SK-N-DZ (cell line): ENCODE measurements around the gene SLC12A5.

Experiments
- DNase-seq: peaks from one replicate; pipeline ENCODE4 v3.0.0-alpha.2; 2015; ENCODE audit warnings: low spot score

SLC12A5 gene

DNA sequence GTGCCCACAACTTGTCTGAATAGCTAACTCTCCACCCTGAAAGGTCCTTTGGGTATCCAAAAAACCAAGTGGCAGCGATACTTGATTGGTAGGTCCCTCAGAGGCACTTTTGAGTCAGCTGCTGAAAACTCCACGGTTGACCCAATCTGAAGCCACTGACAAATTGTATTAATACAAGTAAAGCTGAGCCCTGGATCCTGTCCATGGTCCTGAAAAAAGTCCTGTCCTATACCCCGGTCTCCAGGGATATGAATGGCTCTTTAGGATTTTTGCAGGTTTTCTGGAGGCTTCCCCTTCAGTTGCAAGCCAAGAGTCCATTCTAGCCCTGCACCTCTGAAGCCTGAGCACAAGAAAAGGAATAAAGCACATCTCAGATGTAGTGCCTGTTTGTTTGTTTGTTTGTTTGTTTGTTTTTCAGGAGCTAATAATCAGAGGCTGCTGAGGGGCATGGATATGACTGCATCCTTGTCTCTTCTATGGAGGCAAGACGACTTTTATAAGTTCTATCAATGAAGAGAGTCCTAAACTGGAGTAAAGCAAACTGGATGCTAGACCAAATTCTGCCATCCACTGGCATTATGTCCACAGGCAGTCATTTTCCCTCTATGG is 1.7 kb upstream of the SLC12A5 start:
- DNase-seq, result no peak

DNA sequence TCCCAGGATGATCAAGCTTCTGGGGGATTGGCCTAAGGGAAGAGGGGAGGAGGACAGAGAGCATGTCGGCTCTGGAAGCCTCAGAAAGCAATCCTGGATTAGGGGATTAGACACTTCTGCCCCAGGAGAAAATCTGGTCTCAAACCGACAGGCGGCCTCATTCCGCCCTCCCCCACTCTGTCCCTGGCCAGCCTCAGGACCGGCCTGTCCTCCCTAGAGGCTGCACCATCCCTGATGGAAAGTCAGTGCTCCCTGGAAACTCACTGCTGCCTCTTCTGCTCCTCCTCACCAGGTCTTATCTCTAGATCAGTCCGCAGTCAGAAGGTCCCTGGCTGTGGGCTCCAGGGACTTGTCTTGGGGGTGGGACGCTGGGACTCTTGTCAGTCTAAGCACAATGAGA is 905 bp upstream of the SLC12A5 start:
- peak; percentile 68 for DNase-seq

DNA sequence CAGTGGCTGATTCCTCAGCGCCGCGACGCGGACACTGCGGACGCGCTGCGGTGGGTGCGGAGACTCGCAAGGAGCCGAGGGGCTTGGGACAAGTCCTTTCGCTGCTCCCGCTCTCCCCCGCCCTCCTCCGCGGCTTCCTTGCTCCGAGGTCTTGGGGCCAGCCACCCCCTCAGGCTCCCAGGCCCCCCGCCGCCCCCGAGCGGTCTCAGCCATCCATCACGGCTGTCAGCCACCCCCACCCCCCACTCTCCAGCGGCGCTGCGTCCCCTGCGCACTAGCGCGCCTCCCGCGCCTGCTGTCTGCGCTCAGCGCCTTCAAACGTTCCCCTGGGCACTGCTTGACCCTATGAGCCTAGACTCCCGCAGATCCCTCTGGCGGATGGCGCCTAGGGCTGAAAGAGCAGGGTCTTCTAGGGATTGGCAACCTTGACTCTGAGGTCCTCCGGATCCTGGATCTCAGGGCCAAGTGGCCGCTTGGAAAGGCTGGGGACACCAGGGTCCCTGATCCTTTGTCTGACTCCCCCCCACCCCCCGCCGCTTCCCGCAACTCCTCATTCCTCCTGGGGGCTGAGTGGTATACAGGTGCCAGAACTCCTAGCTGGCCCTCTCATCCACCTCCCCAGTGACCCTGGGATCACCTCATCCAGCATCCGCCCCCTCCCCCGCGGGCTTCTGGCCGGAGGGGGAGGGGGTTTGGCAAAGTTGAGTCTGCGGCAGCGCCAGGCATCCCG is 1.4 kb downstream of the SLC12A5 start:
- peak; percentile 46 for DNase-seq

DNA sequence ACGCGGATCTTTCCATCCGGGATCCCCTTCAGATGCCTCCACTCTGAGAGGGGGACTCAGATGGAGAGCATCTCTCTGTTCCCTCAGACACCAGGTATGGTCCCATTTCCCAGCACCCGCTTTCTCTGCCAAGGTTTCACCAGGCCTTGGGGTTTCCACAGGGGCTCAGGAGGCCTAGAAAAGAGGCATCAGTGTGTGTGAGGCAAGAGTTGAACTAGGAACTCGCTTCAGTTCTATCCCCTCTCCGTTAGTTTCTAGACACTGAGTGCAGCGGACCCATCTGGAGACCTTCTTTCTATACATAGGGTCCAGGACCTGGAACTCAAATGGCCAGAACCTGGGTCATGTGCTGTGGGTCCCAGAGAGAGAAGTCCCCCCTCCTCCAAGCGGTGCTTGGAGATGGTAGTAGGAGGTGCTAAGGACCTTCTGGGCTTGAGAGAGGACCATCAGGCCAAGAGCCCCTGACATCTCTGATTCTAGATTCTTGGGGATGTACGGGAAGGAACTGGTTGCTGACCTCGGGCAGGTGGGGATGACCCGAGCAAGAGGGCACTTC is 2.1 kb downstream of the SLC12A5 start:
- DNase-seq, result no peak

DNA sequence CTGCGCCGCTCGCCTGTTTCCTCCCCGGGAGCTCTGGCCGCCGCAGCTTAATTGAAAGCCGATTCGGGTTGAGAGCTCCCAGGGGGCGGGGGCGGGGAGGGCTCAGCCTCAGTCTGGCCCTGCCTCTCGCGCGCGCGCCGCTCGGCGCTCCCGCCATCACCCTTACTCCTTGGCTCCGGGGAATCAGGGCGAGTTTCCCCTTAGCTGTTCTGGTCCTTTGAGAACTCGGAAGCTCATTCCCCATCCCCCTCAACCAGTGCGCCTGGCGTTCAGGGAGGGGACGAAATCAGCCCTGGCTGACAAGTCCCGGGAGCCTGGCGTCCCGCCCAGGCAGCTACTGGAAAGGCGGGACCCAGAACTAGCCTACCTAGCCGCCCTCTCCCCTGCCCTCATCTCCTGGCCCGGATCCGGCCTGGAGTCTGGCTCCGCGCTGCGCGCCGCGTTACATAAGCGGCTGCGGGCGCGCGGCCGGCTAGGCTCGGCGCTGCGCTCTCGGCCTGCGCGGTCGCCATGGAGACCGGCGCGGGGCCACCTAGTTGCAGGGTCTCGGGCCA is 2.8 kb downstream of the SLC12A5 start:
- peak; percentile 82 for DNase-seq

GRCh38 chr20:46034039-46034438 is 5.0 kb downstream of the SLC12A5 start:
- DNase-seq, result no peak

GRCh38 chr20:46035253-46035652 is 6.2 kb downstream of the SLC12A5 start:
- no peak for DNase-seq

DNA sequence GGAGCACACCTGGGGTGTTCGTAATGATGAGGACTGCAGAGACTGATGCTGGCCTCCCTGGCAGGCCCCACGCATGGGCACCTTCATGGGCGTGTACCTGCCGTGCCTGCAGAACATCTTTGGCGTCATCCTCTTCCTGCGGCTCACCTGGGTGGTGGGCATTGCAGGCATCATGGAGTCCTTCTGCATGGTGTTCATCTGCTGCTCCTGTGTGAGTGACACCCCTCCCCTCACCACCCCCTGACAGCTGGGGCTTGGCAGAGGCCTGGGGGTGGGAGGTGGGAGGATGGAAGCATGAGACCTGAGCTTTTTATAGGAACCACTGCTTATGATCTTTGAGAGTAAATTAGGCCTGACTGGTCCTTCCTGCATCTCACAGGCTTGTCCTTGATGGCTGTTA is 6.7 kb downstream of the SLC12A5 start:
- no peak for DNase-seq

GRCh38 chr20:46036370-46036769 is 7.4 kb downstream of the SLC12A5 start:
- DNase-seq, result no peak

DNA sequence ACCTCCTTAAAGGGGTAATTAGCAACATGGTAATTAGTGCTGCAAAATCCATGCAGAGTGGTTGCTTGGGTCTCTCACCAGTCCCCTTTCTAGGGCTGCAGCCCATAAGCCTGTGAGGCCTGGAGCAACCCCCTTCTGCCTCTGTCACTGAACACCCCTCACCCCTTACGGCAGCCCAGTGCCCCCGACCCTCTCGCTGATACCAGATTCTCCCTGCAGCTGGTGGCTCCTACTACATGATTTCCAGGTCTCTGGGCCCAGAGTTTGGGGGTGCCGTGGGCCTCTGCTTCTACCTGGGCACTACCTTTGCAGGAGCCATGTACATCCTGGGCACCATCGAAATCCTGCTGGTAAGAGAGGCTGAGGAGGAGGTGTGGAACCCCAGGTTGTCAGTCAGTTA is 8.0 kb downstream of the SLC12A5 start:
- DNase-seq, result no peak

- DNase-seq, result no peak
These were observed 12.0 kb downstream of the SLC12A5 start for GRCh38 chr20:46040902-46041535.

- no peak for DNase-seq
These were observed 14.5 kb downstream of the SLC12A5 start for GRCh38 chr20:46043556-46043955.

DNA sequence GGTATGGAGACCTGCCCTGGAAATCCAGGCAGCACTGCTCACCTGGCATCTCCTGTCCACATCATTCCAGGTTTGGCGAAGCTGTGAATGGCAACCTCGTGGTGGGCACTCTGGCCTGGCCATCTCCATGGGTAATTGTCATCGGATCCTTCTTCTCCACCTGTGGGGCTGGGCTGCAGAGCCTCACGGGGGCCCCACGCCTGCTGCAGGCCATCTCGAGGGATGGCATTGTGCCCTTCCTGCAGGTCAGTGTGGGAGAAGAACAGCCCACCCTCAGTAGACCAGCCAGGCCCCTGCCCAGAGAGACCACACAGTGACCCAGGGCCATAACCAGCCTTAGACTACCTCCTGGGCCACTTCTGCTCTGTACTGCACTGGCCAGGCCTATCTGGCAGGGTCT is 15.9 kb downstream of the SLC12A5 start:
- no peak for DNase-seq

DNA sequence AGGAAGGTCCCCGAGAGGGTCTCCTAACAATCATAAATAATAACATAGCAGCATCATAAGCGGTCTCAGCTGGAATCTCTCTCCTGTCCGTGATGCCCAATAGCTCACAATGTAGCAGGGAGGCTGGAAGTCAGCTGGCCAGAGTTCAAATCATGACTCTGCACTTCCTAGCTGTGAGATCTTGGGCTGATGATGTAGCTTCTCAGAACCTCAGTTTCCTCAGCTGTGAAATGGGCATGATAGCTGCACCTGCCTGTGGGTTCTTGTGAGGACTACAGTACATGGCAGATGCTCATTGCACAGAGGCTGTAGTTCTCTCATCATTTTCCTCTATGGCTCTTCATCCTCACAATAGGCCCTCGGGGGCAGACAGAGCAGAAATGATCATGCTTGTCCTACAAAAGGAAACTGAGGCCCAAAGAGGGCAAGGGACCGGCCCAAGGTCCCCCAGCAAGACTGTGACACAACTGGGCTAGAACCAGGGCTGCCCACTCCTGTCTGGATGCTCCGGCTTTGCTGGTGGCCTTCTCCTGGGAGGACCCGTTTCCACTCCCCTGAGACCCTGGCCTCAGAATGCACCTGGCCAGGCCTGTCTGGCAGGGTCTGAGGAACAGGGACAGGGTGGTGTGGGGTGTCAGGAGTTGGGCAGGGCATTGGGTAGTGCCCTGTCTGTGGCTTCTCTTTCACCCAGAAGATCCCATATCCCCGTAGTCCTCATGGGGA is 17.7 kb downstream of the SLC12A5 start:
- no peak for DNase-seq

DNA sequence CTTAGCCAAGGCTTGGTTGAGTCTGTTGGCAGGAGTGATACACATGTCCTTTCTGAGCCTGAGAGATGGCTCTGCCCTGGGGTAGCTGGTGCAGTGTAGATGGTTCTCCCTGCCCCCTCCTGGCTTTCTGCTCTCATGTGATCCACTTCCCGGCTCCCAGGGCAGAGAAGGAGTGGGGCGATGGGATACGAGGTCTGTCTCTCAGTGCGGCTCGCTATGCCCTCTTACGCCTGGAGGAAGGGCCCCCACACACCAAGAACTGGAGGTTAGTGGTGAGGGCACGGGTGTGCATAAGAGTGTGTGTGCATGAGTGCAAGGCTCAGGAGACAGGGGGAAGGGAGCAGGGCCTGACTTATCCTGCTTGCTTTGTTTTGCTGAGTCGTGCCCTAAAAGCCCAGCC is 18.8 kb downstream of the SLC12A5 start:
- no peak for DNase-seq

- DNase-seq, result no peak
These were observed 20.2 kb downstream of the SLC12A5 start for GRCh38 chr20:46049190-46049589.

DNA sequence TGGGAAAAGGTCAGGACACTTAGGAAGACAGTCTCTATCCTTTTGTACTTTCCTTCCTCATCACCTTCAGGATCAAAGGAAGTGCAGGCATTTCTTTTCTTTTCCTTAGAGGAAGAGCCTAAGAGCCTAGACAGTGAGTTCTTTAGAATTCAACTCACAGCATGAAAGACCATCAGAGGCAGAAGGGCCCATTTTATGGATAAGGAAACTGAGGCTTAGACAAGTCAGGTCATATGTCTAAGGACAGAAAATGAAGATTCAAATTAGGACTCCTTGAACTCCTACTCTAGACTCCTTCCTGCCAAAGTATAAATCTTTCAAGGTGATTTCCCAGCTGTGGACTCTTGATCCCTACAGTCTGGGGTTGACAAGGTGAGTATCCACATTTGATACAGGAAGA is 20.8 kb downstream of the SLC12A5 start:
- DNase-seq, result no peak

- peak; percentile 37 for DNase-seq
These were observed 21.4 kb downstream of the SLC12A5 start for GRCh38 chr20:46050444-46050843.

DNA sequence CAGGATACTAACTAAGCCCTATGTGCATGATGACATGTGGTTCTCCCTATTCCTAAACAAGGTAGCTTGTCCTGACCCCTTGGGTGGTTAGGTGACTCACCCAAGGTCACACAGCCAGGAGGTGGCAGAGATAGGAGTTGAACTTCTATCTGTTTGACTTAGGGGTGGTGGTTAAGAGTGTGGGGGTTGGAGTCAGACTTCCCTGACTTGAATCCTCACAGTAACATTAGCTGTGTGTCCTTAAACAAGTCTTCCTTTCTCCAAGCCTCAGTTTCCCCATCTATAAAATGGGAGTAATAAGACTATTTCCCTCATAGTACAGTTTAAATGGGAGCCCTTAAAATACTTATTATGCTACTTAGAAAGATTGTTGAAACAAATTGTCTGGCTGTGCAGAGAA is 21.9 kb downstream of the SLC12A5 start:
- DNase-seq, result no peak

DNA sequence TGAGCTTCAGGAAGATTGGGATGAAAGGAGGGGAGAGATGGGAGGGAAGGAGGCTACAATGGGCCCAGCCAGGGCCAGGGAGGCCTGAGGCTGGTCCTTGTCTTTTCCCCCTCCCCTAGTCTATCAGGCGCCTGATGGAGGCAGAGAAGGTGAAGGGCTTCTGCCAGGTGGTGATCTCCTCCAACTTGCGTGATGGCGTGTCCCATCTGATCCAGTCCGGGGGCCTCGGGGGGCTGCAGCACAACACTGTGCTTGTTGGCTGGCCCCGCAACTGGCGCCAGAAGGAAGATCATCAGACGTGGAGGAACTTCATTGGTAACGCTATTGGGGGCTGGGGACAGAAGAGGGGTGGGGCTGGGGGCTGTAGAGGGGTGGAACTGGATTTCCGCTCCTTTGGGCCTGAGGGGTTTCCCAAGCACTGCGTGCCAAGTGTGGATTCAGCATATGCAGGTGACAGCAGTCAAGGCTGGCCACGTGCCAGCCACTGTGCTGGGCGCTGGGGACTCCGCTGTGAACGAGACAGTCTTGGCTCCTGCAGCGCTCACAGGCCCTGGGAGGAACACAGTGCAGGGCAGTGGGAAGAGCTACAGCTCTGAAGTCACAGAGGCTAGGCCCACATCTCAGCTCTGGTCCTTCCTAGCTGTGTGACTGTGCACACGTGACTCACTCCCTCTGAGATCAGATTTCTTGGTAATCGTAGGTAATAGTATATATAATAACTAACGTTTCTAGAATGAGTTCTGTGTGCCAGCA is 22.7 kb downstream of the SLC12A5 start:
- DNase-seq, result no peak

DNA sequence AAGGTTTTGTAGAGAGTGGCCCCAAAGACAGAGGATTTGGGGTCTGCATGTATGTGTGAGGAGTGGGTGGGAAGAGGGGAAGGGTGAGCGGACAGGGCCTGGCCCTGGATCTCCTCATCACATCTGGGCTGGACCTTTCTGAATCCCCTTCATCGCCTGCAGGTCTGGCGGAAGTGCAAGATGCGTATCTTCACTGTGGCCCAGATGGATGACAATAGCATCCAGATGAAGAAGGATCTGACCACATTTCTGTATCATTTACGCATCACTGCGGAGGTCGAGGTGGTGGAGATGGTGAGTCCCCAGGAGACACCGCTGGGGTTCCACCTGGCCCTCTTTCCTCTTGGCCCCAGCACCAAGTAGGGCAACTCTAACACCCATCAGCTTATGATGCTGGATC is 24.4 kb downstream of the SLC12A5 start:
- DNase-seq, result no peak
